NCI-H524 treated with DMSO at 0.1 percent for 48 hours (cell line): Measurements from ENCODE around the gene CLEC16A.

ENCODE experiments used
- DNase-seq: peaks from one replicate; lab custom pipeline; 2025; lab: John Stamatoyannopoulos, UW

Gene CLEC16A

DNA sequence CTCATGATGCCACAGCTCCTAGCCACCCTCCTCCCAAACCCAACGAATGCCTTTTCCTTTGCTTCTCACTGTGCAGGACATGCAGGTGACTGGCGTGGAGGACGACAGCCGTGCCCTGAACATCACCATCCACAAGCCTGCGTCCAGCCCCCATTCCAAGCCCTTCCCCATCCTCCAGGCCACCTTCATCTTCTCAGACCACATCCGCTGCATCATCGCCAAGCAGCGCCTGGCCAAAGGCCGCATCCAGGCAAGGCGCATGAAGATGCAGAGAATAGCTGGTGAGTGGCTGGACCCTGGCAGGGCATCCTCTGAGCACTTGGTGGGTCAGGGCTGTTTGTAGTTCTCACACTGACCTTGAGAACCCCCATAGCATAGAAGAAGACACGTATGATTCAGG, 179.3 kb downstream of the CLEC16A start:
- no peak for DNase-seq

DNA sequence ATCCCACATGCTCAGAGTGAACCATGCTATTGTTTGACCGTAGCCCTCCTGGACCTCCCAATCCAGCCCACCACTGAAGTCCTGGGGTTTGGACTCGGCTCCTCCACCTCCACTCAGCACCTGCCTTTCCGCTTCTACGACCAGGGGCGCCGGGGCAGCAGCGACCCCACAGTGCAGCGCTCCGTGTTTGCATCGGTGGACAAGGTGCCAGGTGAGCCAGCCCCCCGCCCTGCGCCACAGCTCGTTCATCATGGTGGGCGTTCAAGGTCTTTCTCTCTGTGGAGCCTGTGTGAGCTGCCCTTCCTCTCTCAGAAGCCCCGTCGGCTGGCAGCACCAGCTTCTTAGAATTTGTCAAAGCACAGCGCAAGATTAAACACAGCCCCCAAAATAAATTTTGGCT, 181.6 kb downstream of the CLEC16A start:
- DNase-seq: no peak

DNA sequence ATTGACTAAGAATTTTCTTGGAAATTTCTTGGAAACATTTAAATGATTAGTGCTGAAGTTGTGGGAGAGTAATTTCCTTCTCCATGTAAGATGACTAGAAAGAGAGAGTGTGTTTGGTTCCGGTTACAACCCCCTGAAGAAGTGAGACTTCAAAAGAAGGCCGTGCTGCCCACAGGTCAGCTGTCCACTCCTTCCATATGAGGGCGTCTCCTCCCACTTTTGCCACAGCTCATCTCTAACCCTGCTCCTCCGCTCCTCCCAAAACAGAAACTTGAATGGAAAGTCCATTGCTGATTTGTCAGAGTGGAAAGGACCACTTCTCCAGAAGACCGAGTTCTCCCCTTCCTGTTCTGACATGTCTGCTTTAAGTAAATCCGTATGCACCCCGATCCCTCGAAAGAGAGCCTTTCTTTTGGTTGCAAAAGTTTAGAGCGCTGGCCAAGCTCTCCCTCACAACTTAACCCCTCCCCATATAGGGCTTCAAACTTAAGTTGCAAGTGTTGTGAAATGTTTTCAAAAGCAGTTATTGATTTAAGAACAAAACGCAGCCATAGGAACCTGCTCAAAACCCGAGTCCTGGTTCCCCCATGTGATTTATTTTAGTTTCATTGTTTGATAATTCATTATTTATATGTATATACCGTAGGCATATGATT, 182.2 kb downstream of the CLEC16A start:
- DNase-seq: no peak

DNA sequence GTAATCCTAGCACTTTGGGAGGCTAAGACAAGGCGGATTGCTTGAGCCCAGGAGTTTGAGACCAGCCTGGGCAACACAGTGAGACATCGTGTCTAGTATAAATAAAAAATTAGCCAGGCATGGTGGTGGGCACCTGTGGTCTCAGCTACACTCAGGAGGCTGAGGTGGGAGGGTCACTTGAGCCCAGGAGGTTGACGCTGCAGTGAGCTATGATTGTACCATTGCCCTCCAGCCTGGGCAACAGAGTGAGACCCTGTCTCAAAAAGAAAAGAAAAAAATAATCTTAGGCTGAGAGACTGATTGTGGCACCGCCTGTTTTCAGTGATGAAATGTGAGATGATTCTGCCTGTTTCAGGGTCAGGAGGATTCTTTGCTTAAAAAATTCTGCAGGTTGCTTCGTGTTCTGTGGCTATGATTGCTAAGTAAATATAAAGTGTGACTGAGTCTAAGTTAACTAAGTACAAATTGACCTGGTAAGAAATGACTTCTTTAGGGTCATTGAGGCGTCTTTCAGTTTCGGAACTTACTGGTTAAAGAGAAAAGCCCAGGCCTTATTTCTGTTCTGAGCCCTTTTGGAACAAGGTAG, 183.3 kb downstream of the CLEC16A start:
- DNase-seq: no peak

DNA sequence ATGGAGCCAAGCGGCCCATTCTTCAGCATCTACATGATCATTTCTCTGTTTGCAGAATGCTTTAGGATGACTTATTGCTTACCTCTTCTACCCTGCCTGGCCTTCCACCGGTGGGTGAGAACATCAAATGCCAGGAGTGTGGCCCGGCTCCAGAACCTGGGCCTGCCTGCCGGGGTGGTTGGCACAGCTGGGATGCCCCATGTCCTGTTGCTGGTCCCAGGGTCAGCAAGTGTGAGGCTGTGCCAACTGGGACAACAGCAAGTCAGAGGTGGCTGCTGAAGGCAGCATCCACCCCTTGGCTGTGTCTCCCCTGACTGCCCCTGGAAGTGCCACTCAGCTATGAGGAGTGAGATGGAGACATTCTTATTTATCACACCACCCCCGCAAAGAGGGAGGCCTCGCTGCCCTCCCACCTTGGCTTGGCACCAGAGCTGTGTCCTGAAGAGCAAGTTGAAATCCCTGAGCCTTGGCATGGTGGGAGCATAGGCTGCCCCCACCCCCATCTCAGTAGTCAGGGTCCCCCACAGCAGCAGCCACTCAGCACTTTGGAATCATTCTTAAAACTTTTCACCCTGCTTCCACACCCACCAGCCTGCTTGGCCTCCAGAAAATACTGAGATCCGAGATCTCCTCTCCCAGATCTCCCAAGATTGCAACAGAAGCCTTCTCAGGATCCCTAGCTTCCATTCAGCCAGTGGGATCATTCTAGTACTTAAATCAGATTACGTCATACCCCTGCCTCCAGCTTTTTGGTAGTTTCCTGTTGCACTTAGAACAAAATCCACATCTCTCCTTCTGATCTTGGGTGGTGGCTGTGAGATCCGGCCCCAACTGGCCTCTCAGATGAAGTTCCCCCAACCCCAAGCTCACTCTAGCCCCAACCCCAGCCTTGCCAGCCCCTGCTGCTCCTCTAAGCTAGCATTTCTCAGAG, 184.1 kb downstream of the CLEC16A start:
- no peak for DNase-seq

DNA sequence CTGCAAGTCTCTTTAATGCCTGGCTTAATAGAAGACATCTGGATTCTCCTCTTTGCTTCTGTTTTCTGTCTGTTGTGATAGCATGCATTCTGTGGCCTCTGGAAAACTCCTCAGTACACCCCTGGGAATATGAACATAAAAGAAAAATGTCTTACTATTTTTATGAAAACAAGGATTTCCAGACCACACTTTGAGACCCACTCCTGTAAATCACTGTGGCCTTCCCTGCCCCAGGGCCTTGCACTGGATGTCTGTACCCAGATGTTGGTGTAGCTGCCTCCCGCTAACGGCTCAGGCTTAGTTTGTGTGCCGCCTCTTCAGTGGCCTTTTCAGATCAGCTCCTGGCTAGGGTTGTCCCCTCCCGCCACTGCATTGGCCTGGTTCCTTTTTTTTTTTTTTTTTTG, 185.0 kb downstream of the CLEC16A start:
- no peak for DNase-seq

DNA sequence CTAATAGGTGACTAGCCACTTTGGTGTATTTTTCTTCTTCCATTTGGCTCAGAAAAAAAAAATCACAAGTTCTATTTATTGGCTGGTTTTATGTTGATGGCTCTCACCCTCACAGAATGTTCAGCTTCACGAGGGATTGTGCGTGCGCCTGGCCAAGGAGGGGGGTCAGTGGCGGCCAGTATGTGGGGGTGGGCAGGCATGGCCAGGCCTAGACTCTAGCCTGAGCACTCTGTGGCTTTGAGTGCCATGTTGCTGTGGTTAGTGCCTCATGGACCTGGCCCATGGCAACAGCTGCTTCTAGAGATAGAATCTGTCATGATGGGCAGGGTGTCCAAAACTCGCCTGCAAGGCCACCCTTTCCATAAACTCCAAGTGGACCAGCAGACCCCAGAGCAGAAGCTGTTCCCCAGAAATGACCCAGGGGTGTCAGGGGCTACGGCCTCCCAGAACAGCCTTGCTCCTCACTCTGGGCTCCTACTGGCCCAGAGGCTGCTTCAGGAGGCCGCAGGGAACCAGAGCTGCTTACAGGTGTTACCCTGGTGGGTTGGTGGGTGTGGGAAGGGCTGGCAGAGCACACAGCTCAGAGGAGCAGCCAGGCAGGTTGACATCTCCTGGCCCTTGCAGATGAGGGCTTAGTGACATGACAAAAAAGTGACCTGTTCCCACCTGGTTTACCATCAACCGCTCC, 186.8 kb downstream of the CLEC16A start:
- no peak for DNase-seq

DNA sequence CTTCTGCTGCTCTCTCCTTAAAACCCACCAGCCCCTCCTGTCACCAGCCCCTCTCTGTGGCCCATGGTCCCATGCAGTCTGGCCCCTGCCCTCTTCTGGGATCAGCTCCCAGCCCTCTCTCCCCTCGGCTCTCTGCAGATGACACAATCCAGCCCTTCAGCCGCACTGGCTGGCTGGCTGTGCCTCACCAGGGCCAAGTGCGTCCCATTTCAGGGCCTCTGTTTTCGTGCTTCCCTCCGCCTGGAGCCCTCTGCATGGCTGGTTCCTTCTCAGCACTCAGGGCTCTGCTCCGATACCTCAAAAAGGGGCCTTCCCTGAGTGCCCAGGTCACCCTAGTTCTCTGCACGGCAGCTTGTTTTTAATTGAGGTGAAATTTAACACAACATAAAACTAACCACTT, 187.3 kb downstream of the CLEC16A start:
- DNase-seq: no peak

DNA sequence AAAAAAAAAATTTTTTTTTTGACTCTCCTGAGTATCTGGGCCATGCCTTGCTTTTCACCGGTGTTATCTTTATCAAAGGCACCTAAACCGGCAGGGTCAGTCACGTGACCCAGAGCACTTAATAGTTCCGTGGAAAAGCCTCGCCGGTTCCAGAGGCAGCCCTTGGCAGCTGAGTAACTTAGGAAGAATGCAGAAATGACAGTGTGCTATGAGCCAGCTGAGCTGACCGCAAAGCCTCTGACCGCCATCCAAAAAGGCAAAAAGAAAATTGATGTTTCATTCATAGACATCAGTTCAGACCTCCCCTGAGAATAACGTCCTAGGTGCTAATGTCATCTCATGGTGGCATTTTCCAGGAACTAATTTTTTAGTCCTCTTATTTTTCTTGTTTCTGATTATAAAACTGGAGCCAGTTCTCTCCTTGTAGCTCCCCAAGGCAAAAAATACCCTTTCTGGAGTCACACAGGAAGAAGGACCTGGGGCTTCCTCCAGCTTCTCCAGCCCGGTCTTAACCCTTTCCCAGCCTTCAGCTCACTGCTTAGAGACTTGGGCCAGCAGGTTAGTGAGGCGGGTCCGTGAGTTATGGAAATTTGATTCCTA, 189.1 kb downstream of the CLEC16A start:
- no peak for DNase-seq

DNA sequence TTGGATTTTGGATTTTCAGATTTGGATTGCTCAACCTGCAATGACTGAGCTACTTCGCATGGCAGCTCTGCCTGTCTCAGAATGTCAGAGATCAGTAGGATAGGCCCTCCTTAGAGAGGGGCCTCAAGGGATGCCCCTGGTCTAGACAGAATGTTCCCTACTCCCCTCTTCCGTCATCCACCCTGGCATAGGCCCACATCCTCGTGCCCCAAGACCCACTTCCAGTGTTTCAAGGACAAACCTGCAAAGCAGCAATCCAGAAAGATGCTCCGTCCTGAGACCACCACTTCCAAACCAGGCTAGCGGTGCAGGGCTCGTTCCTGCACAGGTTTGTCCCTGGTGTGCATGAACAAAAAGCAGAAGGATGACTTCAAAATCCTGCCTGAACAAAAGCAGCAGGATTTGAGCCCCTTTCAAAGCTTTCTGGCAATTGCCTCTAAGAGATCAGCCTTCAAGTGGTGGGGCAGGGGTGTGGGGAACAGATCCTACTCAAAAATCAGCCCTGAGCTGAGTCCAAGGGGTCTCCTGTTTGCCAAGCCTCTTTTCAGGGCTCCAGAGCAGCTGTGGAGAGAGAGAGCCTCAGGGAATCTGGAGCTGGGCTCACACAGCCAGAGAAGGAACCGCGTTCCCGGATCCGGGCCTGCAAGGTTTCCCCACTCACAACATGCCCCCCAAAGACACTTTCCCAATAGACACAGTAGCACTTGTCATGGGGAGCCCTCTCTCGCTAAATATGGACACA, 190.5 kb downstream of the CLEC16A start:
- no peak for DNase-seq

DNA sequence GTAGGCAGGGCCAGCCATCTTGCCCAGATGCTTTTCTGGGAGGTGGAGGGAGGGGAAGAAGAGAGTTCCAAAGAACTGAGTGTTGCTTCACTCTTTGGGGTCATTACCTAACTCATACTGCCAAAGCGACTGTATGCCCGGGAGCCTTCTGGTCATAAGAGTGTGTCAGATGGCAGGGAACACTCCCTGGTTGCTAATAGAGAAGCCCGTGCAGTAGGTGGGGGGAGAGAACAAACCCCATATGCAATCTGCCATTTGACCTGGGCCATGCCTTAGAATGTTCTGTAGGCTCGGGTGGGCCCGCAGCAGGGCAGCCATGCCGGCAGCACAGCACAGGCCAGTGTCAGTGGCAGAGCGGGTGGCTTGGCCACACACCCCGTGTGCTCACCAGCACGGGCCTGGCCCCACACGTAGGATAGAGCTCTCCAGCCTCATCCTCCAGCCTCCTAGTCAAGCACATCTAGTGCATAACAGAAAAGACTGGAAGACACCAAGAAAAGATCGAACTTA, 191.2 kb downstream of the CLEC16A start:
- DNase-seq: no peak

DNA sequence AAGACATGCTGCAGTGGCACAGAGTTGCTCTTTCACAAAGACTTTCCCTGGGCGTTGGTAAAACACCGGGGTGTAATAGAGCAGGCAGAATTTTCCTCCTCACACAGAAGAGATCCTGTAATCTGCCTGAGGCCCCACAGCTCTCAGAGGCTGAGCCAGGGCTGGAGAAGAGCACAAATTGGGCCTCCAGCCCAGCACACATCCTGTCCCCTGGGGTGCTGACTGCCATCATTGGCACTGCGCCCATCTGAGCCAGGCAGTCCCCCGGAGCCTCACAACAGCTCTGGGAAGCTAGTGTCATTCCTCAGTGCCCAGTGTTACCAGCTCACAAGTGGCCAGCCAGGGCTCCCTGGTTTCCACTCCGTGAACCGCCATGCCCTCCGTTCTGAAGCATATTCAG, 192.2 kb downstream of the CLEC16A start:
- no peak for DNase-seq

DNA sequence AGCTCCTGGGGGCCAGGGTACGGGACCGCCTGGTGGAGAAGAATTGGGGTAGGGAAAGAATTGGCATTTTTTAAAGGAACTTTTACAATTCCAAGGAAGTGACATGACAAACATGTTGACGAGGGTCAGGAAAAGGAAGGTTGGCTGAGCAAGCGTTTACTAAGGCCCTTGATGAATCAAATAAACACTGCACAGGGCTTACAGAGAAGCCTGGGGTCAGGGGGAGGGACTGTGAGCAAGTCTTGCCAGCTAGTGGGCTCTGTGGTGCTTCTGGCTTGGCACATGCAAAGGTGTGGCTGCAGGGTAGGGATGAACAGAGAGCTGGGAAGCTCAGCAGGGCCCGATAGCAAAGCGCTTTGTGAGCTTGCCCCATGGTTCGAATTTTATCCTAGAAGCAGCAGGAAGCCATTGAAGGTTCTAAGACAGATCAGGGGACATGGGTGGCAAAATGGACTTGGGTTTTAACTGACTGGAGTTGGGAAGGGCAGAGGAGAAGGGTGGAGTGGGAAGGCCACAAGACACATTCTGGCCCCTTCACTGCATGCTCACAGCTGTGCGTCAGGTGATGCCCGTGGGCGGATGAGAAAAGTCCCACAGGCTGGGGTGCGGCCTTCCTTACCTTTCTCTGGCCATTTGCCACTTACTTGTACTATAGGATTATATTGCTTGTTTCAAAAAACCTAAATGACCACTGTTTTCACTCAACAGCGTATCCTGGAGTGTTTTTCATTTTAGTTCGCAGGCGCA, 193.8 kb downstream of the CLEC16A start:
- DNase-seq: no peak

DNA sequence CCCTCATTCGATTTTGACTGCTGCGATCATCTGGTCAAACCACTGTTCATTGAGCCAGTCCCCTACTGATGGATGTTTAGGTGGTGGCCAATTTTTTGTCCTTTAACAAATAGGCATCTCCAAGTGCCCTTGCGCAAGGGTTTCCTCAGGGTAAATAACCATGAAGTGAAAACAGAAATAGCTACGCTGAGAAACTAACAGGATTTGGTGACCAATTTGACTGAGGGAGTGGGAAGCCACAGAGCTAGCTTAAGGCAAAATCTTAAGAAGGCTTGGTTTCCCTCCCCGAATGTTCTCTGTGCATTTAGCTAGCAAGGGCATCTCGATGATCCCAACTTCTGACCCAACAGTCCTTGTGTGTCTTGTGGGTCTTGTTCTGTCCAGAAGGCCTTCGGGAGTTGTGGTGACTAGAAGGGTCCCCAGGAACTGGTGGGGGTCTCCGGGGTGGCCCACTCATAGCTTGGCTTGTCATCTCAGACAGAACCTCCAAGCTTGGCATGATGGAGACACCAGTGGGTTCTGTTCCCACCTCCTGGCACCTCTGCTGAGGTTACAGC, 194.5 kb downstream of the CLEC16A start:
- DNase-seq: no peak

DNA sequence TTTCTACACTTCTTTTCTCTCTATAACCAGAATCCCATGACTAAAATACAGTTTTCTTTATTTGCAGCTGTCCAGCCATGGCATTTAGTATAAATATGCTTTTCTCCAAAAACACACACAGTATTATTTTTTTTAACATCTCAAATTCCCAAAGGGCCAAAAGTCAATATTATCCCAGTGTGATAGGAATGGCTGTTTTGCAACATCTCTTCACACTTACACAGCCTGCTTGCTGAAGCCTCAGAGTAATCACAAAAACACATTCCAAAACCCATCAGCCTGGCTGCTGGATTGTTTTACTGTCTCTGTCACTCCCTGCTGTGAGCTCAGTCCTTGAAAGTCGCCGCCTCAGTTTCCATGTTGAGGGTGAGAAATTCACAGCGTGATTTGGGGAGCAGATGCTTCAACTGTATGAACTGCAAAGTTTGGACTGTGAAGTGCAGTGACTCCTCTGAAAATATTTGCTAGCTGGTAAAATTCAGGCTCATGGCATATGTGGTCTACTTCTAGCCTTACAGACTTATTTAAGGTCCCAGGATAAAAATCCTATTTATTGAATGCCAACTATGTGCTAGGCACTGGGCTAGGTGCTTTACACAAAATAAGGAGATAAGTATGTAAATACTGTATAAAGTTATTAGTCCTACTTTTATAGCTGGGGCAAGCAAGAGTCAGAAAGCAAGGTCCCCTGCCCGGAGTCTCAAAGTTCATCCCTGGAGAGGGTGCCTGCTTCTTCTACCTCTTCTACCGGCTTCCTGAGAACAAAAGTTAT, 195.1 kb downstream of the CLEC16A start:
- DNase-seq: no peak

DNA sequence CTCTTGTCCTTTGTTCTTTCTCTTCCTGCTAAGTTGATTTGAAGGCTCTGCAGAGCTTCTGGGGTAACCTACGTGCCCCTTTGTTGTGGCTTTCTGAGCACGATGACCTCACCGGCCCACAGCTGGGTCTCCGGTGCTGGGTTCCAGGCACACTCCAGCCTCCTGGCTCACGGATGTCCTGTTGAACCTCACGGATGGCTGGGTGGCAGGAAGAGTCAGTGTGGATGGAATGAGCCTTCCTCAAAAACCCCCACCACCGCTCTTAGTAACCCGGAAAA, 195.7 kb downstream of the CLEC16A start:
- no peak for DNase-seq

DNA sequence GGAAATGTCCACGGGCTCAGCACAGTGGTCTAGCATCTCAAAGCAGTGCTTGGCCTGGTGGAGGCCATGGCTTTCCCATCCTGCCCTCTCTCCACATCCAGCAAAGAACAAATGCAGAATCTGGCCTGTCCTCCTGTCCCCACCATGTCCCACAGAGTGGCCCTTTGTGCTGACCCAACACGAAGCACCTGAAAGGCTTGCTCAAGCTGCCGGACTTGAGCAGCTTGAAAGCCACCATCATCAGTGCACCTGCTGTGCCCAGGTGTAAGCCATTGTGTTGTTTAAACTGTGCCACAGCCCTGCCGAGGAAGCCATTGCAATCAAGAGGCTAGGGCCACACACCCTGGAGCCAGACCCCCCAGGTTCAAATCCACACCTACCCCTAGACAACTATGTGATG, 196.1 kb downstream of the CLEC16A start:
- DNase-seq: no peak

DNA sequence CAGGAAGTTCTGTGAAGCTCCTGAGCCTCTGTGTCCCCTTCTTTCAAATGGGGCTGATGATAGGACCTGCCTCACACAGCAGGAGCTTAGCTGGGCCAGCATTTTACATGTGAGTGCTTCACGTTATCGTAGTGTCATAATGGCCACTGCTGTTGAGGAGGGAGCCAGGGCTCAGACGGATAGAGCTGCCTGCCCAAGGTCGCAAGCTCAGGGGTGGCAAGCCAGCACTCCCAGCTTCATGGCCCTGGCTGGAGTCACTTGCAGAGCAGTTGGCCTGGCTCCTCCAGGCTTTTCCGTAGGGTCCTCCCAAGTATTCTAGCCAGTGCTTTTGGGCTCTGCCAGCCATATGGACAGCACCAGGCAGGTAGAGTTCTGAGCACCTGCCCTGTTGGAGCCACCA, 196.5 kb downstream of the CLEC16A start:
- no peak for DNase-seq

DNA sequence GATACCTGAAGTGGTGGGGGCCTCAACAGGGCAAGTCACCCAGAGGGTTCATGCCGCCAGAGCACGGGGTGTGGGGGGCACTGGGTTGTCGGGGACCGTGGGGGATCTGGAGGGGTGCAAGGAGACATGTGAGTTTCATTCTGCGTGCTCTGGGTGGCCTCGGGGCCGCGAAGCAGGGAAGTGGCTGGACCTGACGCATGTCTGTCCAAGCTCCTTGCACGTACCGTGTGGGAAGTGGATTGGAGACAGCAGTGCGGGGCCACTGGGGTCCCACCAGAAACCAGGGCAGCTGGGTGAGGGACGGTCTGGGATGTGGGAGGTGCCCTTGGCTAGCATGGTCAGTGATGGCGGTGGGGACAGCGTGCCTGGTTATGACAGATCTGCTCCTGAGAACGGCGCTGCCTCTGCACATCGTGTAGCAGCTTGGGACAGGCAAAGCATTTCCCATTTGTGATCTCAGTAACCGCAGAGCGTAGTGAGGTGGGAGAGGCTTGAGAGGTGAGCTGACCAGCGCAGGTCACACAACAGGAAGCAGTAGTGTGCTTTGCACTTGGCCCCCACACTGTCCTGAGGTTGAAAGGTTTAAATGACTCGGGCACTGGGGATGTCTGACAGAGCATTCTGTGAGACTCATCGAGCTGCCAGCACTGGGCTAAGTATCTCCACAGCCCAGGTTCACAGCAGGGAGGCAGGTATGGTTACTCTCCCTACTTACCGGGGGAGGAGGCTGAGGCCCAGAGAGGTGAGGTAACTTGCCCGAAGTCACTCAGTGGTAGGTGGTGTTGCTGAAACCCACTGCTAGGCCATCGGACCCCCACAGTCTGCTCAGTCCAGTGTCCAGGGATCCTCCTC, 197.3 kb downstream of the CLEC16A start:
- DNase-seq: no peak
